ENCODE results near the gene GABRR3.

Gene GABRR3

DNA sequence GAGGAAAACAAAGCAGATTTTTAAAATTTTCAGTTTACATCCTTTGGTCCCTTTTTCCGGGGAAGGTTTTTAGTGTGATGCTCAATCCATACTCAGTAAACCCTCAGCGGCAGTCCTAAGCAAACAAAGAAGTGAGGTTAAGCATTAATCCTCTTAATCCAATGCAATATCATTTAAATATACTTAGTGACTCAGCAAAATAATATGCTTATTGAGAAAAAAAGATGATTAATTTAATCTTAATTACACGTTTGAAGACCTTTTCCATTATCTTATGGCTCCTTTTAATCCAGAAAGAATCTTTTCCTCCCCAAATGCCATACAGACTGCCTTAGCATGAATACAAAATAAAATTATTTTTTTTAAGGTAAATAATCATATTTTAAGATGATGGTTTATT is at the start of gene GABRR3:
TSS of gene GABRR3 (minus strand) at position 108 of the 400 bp plus-strand sequence. CDS start 328 bp downstream, outside the sequence.
- intact Hi-C loops (cut with DNase I; ENCODE audit: low total_unique reads): no loop called here

DNA sequence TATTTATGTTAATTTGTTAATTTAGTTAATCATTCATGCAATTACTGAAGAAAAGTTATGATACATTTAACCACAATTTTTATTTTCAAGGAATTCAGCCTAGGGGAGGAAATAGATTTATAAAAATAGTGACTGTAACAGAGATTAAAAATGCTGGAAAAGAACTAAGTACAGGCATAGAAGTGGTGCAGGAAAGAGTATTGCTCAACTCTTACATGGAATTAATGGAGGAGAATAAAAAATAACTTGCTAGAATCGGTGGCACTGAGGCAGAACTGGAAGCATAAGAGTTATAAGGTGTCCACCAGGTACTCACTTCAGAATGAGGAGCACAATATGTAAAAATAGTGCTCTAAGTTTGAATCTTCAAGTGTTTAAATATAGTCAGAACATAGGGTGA is 38.4 kb upstream of the GABRR3 start:
- no peak for TF ChIP-seq CTCF (IDR thresholded peaks at IDR 0.05)
- Histone ChIP-seq H3K4me1 (no peaks in the 10 kb centered on the region), H3K36me3 (no peaks in the 10 kb centered on the region), H3K4me3 (no peak overlapping the region), H3K27me3 (no peaks in the 10 kb centered on the region), H3K27ac (no peak overlapping the region), H3K9me3 (no peaks in the 10 kb centered on the region)
- DNase-seq: no peak
- intact Hi-C loops (cut with DNase I; ENCODE audit: low total_unique reads): no loop called here

More for the DNA sequence above, at the start of gene GABRR3:
- TF ChIP-seq CTCF (IDR thresholded peaks at IDR 0.05): no peak
- no peak for DNase-seq
- Histone ChIP-seq H3K4me3 (no peak within 1 kb of the TSS), H3K27ac (no peak within 1 kb of the TSS), H3K27me3 (peaks cover 0 to 22% of the 10 kb centered on the region in 2 donors), H3K9me3 (no peaks in the 10 kb centered on the region), H3K36me3 (no peaks in the 10 kb centered on the region), H3K4me1 (no peaks in the 10 kb centered on the region)

DNA sequence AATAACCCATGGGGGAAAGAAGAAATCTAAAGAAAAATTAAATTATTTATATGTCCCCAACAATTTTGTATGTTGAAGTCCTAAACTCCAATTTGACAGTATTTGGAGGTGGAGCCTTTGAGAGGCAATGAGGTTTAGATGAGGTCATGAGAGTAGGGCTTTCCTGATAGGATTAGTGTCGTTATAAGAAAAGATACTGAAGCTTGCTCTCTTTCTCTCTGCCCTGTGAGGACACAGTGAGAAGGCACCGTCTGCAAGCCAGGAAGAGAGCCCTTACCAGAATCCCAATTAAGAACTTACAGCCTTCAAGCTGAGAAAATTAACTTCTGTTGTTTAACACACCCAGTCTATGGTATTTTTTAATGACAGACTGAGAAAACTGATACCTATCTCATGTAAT is 35.7 kb upstream of the GABRR3 start:
- no peaks in the 10 kb centered on the region for H3K27me3 ChIP-seq
- H3K27ac ChIP-seq: no peak overlapping the region
- H3K36me3 ChIP-seq: no peaks in the 10 kb centered on the region
- H3K4me3 ChIP-seq: no peak overlapping the region
- TF ChIP-seq CTCF (IDR thresholded peaks at IDR 0.05): no peak
- intact Hi-C loops (cut with DNase I; ENCODE audit: low total_unique reads): no loop called here
- no peaks in the 10 kb centered on the region for H3K4me1 ChIP-seq
- DNase-seq: no peak
- no peaks in the 10 kb centered on the region for H3K9me3 ChIP-seq

DNA sequence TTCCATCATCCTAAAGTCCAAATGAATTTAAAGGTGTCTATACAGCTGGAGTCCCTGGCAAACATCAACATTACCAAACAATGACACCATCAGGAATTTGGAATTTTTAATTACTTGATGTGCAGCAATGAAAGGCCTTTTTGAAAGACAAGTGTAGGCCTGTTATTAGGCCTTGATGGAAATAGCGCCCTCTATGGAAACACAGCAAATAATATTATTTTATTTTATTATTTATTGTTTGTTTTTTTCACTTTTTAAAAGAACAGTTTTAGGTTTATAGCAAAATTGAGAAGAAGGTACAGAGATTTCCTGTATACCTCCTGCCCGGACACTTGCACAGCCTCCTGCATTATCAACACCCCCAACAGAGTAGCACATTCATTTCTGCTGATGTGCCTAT is 33.7 kb upstream of the GABRR3 start:
- Histone ChIP-seq H3K9me3 (no peaks in the 10 kb centered on the region), H3K4me3 (no peak overlapping the region), H3K27ac (no peak overlapping the region), H3K36me3 (no peaks in the 10 kb centered on the region), H3K27me3 (no peaks in the 10 kb centered on the region), H3K4me1 (no peaks in the 10 kb centered on the region)
- DNase-seq: no peak
- no peak for TF ChIP-seq CTCF (IDR thresholded peaks at IDR 0.05)
- intact Hi-C loops (cut with DNase I; ENCODE audit: low total_unique reads): no loop called here

GRCh38 chr3:98058244-98058960 is 23.3 kb upstream of the GABRR3 start:
- H3K4me3 ChIP-seq: no peak overlapping the region
- no peaks in the 10 kb centered on the region for H3K27me3 ChIP-seq
- DNase-seq: no peak
- intact Hi-C loops (cut with DNase I; ENCODE audit: low total_unique reads): no loop called here
- H3K36me3 ChIP-seq: no peaks in the 10 kb centered on the region
- H3K27ac ChIP-seq: no peak overlapping the region
- TF ChIP-seq CTCF (IDR thresholded peaks at IDR 0.05): no peak
- H3K9me3 ChIP-seq: no peaks in the 10 kb centered on the region
- no peaks in the 10 kb centered on the region for H3K4me1 ChIP-seq

Measured in tibial artery (tissue), 4 donors.